Measurements from ENCODE around the gene MYL10.

GRCh38 chr7:101671371-101672356, 42.6 kb upstream of the MYL10 start:
- TF ChIP-seq YY1 (IDR thresholded peaks at IDR 0.05; ENCODE audit: insufficient read depth, insufficient read length) (no peak), ZNF274 (IDR thresholded peaks at IDR 0.05; ENCODE audit: low read depth, low read length) (no peak)

All from NT2/D1 (cell line).